HG03442 (cell line): Measurements from ENCODE around the gene LVRN.

Source experiments
- ATAC-seq: cut with Tn5 transposase; IDR thresholded peaks from one replicate; pipeline ENCODE4 v1.9.1; 2021; ENCODE audit warnings: mild to moderate bottlenecking, moderate library complexity; ENCODE audit not compliant: unreplicated experiment

The LVRN gene

DNA sequence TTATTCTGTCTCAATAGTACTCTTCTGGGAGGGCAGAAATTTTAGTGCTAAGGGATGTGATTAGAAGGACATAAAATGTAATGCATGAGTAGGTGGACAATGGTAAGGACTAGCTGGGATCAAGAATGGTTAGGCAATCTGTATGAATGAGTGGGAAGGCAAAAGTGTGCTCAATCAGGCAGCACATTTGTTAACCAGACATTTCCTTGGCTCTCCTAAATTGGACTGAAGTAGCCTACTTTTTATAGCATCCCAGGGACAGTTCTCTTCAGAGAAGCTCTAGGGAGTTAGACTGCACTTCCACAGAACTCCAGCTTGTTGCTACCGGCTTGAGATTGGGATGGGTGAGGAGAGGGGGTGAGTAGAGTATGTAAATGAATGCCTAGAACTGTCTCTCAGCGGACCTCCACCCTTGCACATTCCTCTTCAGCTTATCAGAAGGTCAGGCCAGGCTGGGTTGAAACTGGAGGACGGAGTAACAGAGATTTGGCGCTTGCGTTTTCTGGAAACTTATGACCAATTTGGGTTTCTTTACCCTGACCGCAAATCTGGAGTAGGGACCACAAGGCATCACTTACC lies 51.0 kb downstream of the LVRN start:
- no peak for ATAC-seq

DNA sequence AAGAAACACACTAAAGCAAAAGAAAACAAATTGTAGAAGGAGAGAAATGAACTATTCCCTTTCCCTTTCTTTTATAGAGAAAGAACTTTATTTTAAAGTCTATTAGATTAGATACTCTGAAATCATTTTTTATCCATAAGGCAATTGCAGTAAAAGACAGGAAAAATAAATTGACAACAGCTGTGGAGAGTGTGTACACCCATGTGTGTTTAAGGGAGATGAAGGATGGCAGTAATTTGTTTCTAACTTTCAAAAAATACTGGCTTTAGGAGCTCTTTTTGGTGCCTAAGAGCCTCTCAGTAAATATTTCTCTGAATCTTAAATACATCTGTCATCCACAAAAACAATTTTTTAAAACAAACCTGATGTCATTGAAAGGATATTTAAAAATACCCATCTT lies 51.7 kb downstream of the LVRN start:
- ATAC-seq: no peak

- ATAC-seq: no peak
Measured at GRCh38 chr5:116023619-116024018, 61.3 kb downstream of the LVRN start.

GRCh38 chr5:116025866-116026265 lies 63.6 kb downstream of the LVRN start:
- no peak for ATAC-seq

DNA sequence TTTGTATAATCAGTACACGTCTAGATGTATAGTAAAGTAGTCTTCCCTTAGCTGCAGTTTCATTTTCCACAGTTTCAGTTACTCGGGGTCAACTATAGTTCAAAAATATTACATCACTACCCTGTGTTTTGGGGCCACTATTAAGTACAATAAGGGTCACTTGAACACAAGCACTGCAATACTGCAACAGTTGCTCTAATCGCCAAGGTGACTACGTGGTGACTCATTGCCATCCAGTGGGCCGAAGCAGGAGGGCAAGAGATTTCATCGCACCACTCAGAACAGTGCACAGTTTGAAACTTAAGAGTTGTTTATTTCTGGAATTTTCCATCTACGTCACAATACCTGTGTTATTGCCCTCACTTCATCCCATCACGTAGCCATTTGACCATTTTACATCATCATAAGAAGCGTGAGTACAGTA lies 69.8 kb downstream of the LVRN start, which contains the start of gene ARL14EPL:
Gene ARL14EPL, plus strand, starts transcription at position 379 of the 424 bp plus-strand sequence. CDS start 18,994 bp downstream, outside the sequence.
- peak; percentile 76 for ATAC-seq

DNA sequence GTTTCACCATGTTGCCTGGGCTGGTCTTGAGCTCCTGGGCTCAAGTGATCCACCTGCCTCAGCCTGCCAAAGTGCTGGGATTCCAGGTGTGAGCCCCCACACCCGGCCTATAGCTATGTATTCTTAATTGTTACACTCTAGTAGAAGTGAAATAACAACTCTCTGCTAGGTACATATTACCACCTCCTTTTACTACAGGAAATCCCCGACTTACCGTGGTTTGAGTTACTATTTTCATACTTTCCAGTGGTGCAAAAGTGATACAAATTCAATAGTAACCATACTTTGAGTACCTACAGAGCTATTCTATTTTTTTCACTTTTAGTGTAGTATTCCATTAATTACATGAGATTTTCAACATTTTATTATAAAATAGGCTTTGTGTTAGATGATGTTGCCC lies 70.7 kb downstream of the LVRN start:
- ATAC-seq: peak; percentile 46

DNA sequence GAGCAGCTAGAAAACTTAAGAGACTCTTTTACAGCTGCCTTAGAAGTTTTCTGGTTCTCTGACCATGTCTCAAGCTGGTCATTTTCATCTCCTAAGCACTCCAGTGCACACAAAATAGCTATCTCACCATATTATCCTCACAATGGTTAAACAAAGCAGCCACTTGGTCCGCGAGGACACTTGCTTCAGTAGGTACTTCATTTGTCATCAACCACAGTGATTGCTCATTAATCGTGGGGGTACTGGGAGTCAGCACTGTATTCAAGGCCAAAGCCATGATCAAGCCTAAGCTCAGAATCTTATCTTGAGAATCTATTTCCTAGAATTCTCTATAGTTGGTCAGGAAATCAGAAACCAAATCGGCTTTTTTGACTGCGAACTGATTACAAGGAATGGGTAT lies 72.8 kb downstream of the LVRN start:
- ATAC-seq: no peak

DNA sequence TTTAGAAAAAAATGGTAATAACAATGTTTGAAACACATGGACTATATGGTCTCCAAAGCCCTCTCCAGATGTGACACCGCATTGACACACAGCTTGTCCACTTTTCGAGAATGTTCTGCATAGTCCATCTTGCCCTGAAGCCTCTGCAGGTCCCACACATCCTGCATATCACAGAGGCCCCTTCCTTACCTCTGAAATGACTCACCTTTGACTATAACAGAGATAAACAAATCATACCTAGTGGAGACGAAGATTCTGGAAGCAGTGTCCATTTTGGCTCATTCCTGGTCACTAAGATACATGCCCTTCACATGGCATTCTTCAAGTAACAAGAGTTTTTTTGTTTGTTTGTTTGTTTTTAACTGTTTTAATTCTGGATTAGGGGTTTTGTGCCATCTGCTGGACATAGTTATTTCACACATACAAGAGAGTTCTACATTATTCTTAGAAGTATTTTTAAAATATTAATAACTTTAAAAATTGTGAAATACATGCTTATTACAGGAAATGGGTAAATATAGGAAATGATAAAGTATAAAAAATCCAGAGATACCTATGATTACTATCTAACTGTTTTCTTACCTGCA lies 75.1 kb downstream of the LVRN start:
- no peak for ATAC-seq

- ATAC-seq: peak; percentile 80
Measured at GRCh38 chr5:116038817-116039216, 76.5 kb downstream of the LVRN start.

DNA sequence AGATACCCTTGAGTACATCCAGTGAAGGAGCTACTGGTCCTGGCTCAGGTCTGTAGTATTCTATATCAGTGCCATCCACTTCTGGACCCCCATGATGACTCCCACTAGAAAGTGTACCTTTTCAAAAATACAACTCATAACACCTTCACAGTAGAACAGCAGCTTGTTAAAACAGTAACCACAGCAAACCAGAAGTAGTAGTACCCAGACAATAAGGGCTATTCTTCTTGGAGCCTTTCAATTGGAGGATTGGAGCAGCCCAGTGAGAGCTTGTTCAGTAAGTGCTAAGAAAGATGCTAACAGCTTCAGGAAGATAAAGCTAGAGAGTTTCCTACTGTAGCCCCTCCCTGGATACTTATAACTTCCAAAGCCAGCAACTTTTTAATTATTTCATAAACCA lies 80.1 kb downstream of the LVRN start:
- no peak for ATAC-seq

GRCh38 chr5:116044073-116044472 lies 81.8 kb downstream of the LVRN start:
- ATAC-seq: no peak

GRCh38 chr5:116045821-116046220 lies 83.5 kb downstream of the LVRN start:
- no peak for ATAC-seq

DNA sequence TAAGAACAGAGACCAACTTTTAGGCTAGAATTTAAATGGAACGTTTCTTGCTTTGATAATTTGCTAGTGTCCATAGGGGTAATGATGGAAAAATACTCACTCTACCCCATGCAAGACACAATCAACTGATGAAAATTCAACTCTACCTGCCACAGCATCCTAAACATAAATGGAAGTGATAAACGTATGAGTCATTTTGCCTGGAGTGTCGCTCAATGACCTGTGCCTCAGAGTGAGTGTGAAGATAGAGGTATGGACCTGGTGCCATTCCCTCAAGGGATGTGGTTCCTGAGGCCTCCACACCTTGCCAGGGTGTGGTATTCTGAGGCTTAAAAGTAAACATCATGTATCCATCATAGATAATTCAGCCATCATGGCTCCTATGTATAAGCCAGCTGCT lies 84.0 kb downstream of the LVRN start:
- ATAC-seq: no peak

DNA sequence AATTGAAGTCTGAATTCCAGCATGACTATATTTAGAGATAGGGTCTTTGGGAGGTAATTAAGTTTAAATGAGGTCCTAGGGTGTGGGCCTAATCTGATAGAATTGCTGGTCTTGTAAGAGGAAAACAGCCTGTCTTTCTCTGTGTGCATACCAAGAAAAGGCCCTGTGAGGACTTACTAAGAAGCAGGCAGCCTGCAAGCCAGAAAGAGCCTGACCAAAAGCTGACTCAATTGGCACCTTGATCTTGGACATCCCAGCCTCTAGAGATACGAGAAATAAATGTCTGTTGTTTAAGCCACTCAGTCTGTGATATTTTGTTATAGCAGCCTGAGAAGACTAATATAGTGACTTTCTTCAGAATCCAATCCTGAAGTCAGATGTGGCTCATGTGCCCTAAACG lies 84.5 kb downstream of the LVRN start:
- no peak for ATAC-seq

- no peak for ATAC-seq
Measured at GRCh38 chr5:116058346-116058936, 96.2 kb downstream of the LVRN start.

- ATAC-seq: no peak
Measured at GRCh38 chr5:116062352-116062751, 100.1 kb downstream of the LVRN start.

GRCh38 chr5:116063950-116064349 lies 101.7 kb downstream of the LVRN start:
- no peak for ATAC-seq

GRCh38 chr5:116068028-116068632 lies 105.9 kb downstream of the LVRN start:
- no peak for ATAC-seq

DNA sequence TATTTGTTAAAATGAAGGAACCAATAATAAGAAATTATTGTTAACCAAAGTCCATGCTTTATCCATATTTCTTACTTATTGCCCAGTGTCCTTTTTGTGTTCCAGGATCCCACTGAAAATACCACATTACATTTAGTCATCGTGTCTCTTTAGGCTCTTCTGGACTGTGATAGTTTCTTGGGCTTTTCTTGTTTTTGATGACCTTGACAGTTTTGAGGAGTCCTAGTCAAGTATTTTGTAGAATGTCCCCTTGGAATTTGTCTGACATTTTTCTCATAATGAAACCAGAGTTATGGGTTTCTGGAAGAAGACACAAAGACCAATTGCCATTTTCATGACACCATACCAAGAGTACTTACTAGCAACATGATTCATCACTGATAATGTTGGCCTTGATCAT lies 108.9 kb downstream of the LVRN start:
- ATAC-seq: no peak

DNA sequence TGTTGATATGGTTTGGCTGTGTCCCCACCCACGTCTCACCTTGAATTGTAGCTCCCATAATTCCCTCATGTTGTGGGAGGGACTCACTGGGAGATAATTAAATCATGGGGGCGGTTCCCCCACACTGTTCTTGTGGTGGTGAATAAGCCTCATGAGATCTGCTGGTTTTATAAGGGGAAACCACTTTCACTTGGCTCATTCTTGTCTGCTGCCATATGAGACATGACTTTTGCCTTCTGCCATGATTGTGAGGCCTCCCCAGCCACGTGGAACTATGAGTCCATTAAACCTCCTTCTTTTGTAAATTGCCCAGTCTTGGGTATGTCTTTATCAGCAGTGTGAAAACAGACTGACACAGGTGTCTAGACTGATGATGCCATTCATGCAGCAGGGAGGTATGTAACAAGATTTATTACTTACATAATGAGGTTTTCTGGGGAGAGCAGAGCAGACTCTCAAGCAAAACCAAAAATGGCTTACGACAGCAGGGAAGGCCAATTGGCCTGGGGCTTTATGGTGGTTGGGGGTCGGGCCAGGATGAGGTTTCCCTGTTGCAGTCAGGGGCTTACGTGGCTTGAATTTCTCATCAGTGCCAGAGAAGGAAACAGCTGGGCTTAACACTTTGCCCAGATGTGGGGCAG lies 113.0 kb downstream of the LVRN start:
- no peak for ATAC-seq

- ATAC-seq: peak; percentile 98
Measured at GRCh38 chr5:116076496-116076895, 114.2 kb downstream of the LVRN start.
